H9 (cell line): ENCODE measurements around the gene BRAF. TPM values are rescaled to one million over a fixed set of nuclear protein-coding genes. Genes with fewer than 3 reads are reported as not detected.
A peak's percentile ranks its signal among the peaks of the same experiment; 100 is the strongest.

Source experiments
- DNase-seq: peaks from one replicate; pipeline ENCODE4 v3.0.0-alpha.2; 2017
- H2AFZ ChIP-seq: one replicate; pipeline ENCODE4 v1.6.1; 2013; ENCODE audit warnings: mild to moderate bottlenecking, low read length, control low read depth, moderate library complexity
- H2AK5ac ChIP-seq: 2 replicates; pipeline ENCODE4 v1.6.1; 2013; ENCODE audit warnings: low read length, control low read depth, mixed read lengths; ENCODE audit not compliant: insufficient read length
- H2BK120ac ChIP-seq: one replicate; pipeline ENCODE4 v1.6.1; 2013; ENCODE audit warnings: low read depth, mild to moderate bottlenecking, low read length, control low read depth, inconsistent platforms; ENCODE audit not compliant: poor library complexity, severe bottlenecking
- H2BK12ac ChIP-seq: 2 replicates; pipeline ENCODE4 v1.6.1; 2013; ENCODE audit warnings: low read length, control low read depth, mixed read lengths, low read depth; ENCODE audit not compliant: insufficient read length
- H2BK15ac ChIP-seq: 2 replicates; pipeline ENCODE4 v1.6.1; 2013; ENCODE audit warnings: low read depth, low read length, control low read depth
- H2BK20ac ChIP-seq: one replicate; pipeline ENCODE4 v1.6.1; 2013; ENCODE audit warnings: low read depth, mild to moderate bottlenecking, low read length, control low read depth, inconsistent platforms; ENCODE audit not compliant: poor library complexity, severe bottlenecking
- H2BK5ac ChIP-seq: 2 replicates; pipeline ENCODE4 v1.6.1; 2013; ENCODE audit warnings: low read length, control low read depth, mixed read lengths; ENCODE audit not compliant: insufficient read length
- H3K14ac ChIP-seq: 2 replicates; pipeline ENCODE4 v1.6.1; 2013; ENCODE audit warnings: low read length, control low read depth; ENCODE audit not compliant: insufficient read depth
- H3K18ac ChIP-seq: 2 replicates; pipeline ENCODE4 v1.6.1; 2013; ENCODE audit warnings: low read depth, mild to moderate bottlenecking, mixed read lengths, low read length, control low read depth; ENCODE audit not compliant: insufficient read length
- H3K23ac ChIP-seq: 2 replicates; pipeline ENCODE4 v1.6.1; 2013; ENCODE audit warnings: low read length, control low read depth, mixed read lengths, low read depth; ENCODE audit not compliant: insufficient read length
- H3K23me2 ChIP-seq: 2 replicates; pipeline ENCODE4 v1.6.1; 2013; ENCODE audit warnings: low read depth, mild to moderate bottlenecking, mixed read lengths, low read length, control low read depth; ENCODE audit not compliant: insufficient read length, poor library complexity, severe bottlenecking
- H3K27ac ChIP-seq: 2 replicates; pipeline ENCODE4 v1.5.1; 2013; ENCODE audit warnings: low read length, control low read depth, mixed read lengths, low read depth; ENCODE audit not compliant: insufficient read length
- H3K27me3 ChIP-seq: 2 replicates; pipeline ENCODE4 v1.6.1; 2013; ENCODE audit warnings: low read length, control low read depth, inconsistent platforms; ENCODE audit not compliant: insufficient read depth
- H3K4ac ChIP-seq: 2 replicates; pipeline ENCODE4 v1.6.1; 2013; ENCODE audit warnings: low read depth, mild to moderate bottlenecking, control low read depth, inconsistent platforms, low read length, moderate library complexity
- H3K4me1 ChIP-seq: 2 replicates; pipeline ENCODE4 v1.6.1; 2013; ENCODE audit warnings: low read length, control low read depth, inconsistent platforms; ENCODE audit not compliant: insufficient read depth
- H3K4me2 ChIP-seq: 2 replicates; pipeline ENCODE4 v1.6.1; 2013; ENCODE audit warnings: low read length, control low read depth, mixed read lengths; ENCODE audit not compliant: insufficient read length, insufficient read depth
- H3K56ac ChIP-seq: 2 replicates; pipeline ENCODE4 v1.6.1; 2013; ENCODE audit warnings: low read depth, mild to moderate bottlenecking, mixed read lengths, low read length, control low read depth; ENCODE audit not compliant: insufficient read length
- H3K79me1 ChIP-seq: 2 replicates; pipeline ENCODE4 v1.6.1; 2013; ENCODE audit warnings: low read depth, mild to moderate bottlenecking, moderate library complexity, low read length, control low read depth, inconsistent platforms; ENCODE audit not compliant: insufficient read depth, poor library complexity, severe bottlenecking
- H3K79me2 ChIP-seq: 2 replicates; pipeline ENCODE4 v1.6.1; 2013; ENCODE audit warnings: low read length, control low read depth, inconsistent platforms; ENCODE audit not compliant: insufficient read depth
- H3K9ac ChIP-seq: 2 replicates; pipeline ENCODE4 v1.6.1; 2013; ENCODE audit warnings: low read length, control low read depth, mixed read lengths; ENCODE audit not compliant: insufficient read length; ENCODE audit errors: extremely low read depth
- H3K9me3 ChIP-seq: one replicate; pipeline ENCODE4 v1.6.1; 2013; ENCODE audit warnings: low read depth, low read length, inconsistent platforms; ENCODE audit not compliant: control insufficient read depth
- H3T11ph ChIP-seq: one replicate; pipeline ENCODE4 v1.6.1; 2013; ENCODE audit warnings: mild to moderate bottlenecking, low read length, control low read depth, inconsistent platforms
- H4K20me1 ChIP-seq: one replicate; pipeline ENCODE4 v1.6.1; 2013; ENCODE audit not compliant: control insufficient read depth, insufficient read length, insufficient read depth
- H4K5ac ChIP-seq: 2 replicates; pipeline ENCODE4 v1.6.1; 2013; ENCODE audit warnings: low read depth, mild to moderate bottlenecking, mixed read lengths, low read length, control low read depth; ENCODE audit not compliant: insufficient read length
- H4K8ac ChIP-seq: replicated peaks from 2 replicates; pipeline ENCODE4 v1.6.1; 2013; ENCODE audit warnings: low read length, control low read depth, mixed read lengths, low read depth; ENCODE audit not compliant: insufficient read length
- H4K91ac ChIP-seq: 2 replicates; pipeline ENCODE4 v1.6.1; 2013; ENCODE audit warnings: low read depth, mild to moderate bottlenecking, moderate library complexity, mixed read lengths, low read length, control low read depth; ENCODE audit not compliant: insufficient read length
- H3K27ac Mint-ChIP-seq, 3 experiments: 2 replicates in 2 of 3; 3 replicates in 1 of 3; pipeline ENCODE4 v1.8.0; 2020 to 2021; ENCODE audit warnings: mixed read lengths in 3 of 3, mild to moderate bottlenecking in 1 of 3, moderate library complexity in 1 of 3
- H3K27me3 Mint-ChIP-seq: 2 replicates; pipeline ENCODE4 v1.8.0; 2021; ENCODE audit warnings: low read depth, mild to moderate bottlenecking, moderate library complexity, mixed read lengths
- H3K36me3 Mint-ChIP-seq, 3 experiments: 2 replicates in 2 of 3; 3 replicates in 1 of 3; pipeline ENCODE4 v1.8.0; 2020 to 2021; ENCODE audit warnings: low read depth in 3 of 3, mixed read lengths in 3 of 3; ENCODE audit not compliant: insufficient read depth in 1 of 3
- H3K4me1 Mint-ChIP-seq, 2 experiments: 2 replicates each; pipeline ENCODE4 v1.8.0; 2020; ENCODE audit warnings: mixed read lengths in 2 of 2
- H3K4me3 Mint-ChIP-seq, 2 experiments: 2 replicates in 1 of 2; 3 replicates in 1 of 2; pipeline ENCODE4 v1.8.0; 2020 to 2021; ENCODE audit warnings: mild to moderate bottlenecking in 2 of 2, mixed read lengths in 2 of 2, moderate library complexity in 1 of 2
- H3K9me3 Mint-ChIP-seq, 2 experiments: 2 replicates in 1 of 2; 3 replicates in 1 of 2; pipeline ENCODE4 v1.8.0; 2020; ENCODE audit warnings: mild to moderate bottlenecking in 2 of 2, mixed read lengths in 2 of 2, moderate library complexity in 1 of 2
- CTCF ChIP-seq: fragments of 200-600 bp; sonication (generic); conservative IDR thresholded peaks from 3 replicates; pipeline ENCODE4 v1.8.0; 2021; ENCODE audit warnings: antibody characterized with exemption, mild to moderate bottlenecking
- WGBS: extraction: QIAGEN DNeasy Blood & Tissue Kit; methylation state at CpG from one replicate; pipeline ENCODE4 v1.1.7; 2013; ENCODE audit warnings: missing lambda C conversion rate, low lambda C conversion rate, mixed read lengths; ENCODE audit not compliant: insufficient read length; ENCODE audit errors: extremely low coverage; 5-methylcytosine and 5-hydroxymethylcytosine counted together
- total RNA-seq: library from RNA; stranded (reverse); gene quantifications from 2 replicates; pipeline ENCODE4 v1.2.1, GENCODE V29; 2021

Gene BRAF
- total RNA-seq, 1 experiment from 2014 or later: 32.9 TPM

GRCh38 chr7:140673774-140674155 is 251.0 kb downstream of the BRAF start:
- H3K27ac Mint-ChIP-seq: no peak overlapping the region

More at GRCh38 chr7:140673774-140674155, 251.0 kb downstream of the BRAF start:
- H2BK120ac ChIP-seq: no peak overlapping the region
- peaks cover 6% of the 10 kb centered on the region for H3K23me2 ChIP-seq
- no peak overlapping the region for H3K4ac ChIP-seq
- no peak overlapping the region for H3K14ac ChIP-seq
- H4K8ac ChIP-seq: no peak overlapping the region
- H2BK15ac ChIP-seq: no peak overlapping the region
- no peaks in the 10 kb centered on the region; the same call in 1 of the 2 replicates for H3K4me1 ChIP-seq
- no peak overlapping the region for H2BK5ac ChIP-seq
- H2BK12ac ChIP-seq: no peak overlapping the region
- H3K36me3 Mint-ChIP-seq: peaks cover 0 to 3% (median 0%) of the 10 kb centered on the region in 3 experiments; a peak in 3 of 7 replicates
- no peak overlapping the region for H3K23ac ChIP-seq
- H2AFZ ChIP-seq: no peak overlapping the region
- DNase-seq: no peak
- H3K4me2 ChIP-seq: peak overlapping the region; percentile 55
- no peak overlapping the region for H2BK20ac ChIP-seq
- H3K27ac ChIP-seq: no peak overlapping the region
- H3T11ph ChIP-seq: no peak overlapping the region
- no peak overlapping the region for H4K91ac ChIP-seq
- no peak for TF ChIP-seq CTCF
- no peaks in the 10 kb centered on the region for H3K79me1 ChIP-seq
- H3K9me3 Mint-ChIP-seq: no peaks in the 10 kb centered on the region
- H4K20me1 ChIP-seq: no peaks in the 10 kb centered on the region
- no peaks in the 10 kb centered on the region; the same call in 1 of the 2 replicates for H3K27me3 ChIP-seq
- H3K18ac ChIP-seq: no peak overlapping the region
- H3K27me3 Mint-ChIP-seq: peaks cover 3% of the 10 kb centered on the region; the same call in 1 of the 2 replicates
- H3K4me1 Mint-ChIP-seq: peaks cover 15 to 18% of the 10 kb centered on the region in 2 experiments
- peak overlapping the region; percentile 72 to 85 for H3K4me3 Mint-ChIP-seq
- no peak overlapping the region for H3K9ac ChIP-seq
- no peaks in the 10 kb centered on the region for H3K9me3 ChIP-seq
- no CpG with 5 or more reads among the region's 18 CpGs for whole genome bisulfite sequencing
- H3K79me2 ChIP-seq: no peaks in the 10 kb centered on the region
- no peak overlapping the region for H2AK5ac ChIP-seq
- H3K56ac ChIP-seq: no peak overlapping the region
- H4K5ac ChIP-seq: no peak overlapping the region
